ENCODE data around the gene LRRK1. TPM values are rescaled to one million over a fixed set of nuclear protein-coding genes. Genes with fewer than 3 reads are reported as not detected.
A peak's percentile ranks its signal among the peaks of the same experiment; 100 is the strongest.

LRRK1 gene
- total RNA-seq, 1 experiment from 2014 or later: 7.6 TPM

DNA sequence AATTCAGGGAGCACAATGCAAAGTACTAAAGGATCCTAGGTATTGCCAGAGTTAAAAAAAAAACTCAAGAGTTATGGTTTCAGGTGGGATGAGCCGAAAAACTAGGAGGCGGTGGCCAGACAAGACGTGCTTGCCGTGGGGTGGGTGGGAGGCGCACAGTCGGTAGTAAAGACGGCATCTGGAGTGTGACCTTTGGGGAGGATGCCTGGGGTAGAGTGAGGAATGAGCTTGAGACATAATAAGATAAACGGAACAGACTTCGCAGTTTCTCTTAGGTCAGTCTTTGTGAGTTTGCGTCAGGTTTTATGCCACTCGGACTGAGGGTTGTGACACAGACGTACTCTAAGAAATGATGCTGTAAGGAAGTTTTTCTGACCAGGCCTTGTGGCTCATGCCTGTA lies 139.6 kb downstream of the LRRK1 start:
- TF ChIP-seq, protein P1, sequence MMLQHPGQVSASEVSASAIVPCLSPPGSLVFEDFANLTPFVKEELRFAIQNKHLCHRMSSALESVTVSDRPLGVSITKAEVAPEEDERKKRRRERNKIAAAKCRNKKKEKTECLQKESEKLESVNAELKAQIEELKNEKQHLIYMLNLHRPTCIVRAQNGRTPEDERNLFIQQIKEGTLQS (CRISPR knock-in tag; conservative IDR thresholded peaks at IDR 0.05): no peak
- TF ChIP-seq ZNF423 (CRISPR knock-in tag; IDR thresholded peaks at IDR 0.05) (no peak), FOXK1 (CRISPR knock-in tag; IDR thresholded peaks at IDR 0.05) (no peak), CREM (CRISPR knock-in tag; IDR thresholded peaks at IDR 0.05) (no peak), SMAD3 (CRISPR knock-in tag; IDR thresholded peaks at IDR 0.05; ENCODE audit: borderline replicate concordance) (no peak), ZNF138 (CRISPR knock-in tag; conservative IDR thresholded peaks at IDR 0.05) (no peak), RELA (CRISPR knock-in tag; IDR thresholded peaks at IDR 0.05; ENCODE audit: borderline replicate concordance) (no peak), GTF2I (CRISPR knock-in tag; conservative IDR thresholded peaks at IDR 0.05) (no peak), CREB1 (CRISPR knock-in tag; IDR thresholded peaks at IDR 0.05) (no peak)
- TF ChIP-seq, protein P2, sequence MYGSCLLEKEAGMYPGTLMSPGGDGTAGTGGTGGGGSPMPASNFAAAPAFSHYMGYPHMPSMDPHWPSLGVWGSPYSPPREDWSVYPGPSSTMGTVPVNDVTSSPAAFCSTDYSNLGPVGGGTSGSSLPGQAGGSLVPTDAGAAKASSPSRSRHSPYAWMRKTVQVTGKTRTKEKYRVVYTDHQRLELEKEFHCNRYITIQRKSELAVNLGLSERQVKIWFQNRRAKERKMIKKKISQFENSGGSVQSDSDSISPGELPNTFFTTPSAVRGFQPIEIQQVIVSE (CRISPR knock-in tag; IDR thresholded peaks at IDR 0.05; ENCODE audit: borderline replicate concordance): no peak
- TF ChIP-seq, protein P3, sequence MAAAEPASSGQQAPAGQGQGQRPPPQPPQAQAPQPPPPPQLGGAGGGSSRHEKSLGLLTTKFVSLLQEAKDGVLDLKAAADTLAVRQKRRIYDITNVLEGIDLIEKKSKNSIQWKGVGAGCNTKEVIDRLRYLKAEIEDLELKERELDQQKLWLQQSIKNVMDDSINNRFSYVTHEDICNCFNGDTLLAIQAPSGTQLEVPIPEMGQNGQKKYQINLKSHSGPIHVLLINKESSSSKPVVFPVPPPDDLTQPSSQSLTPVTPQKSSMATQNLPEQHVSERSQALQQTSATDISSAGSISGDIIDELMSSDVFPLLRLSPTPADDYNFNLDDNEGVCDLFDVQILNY (CRISPR knock-in tag; IDR thresholded peaks at IDR 0.05): no peak
- TF ChIP-seq, protein P4, sequence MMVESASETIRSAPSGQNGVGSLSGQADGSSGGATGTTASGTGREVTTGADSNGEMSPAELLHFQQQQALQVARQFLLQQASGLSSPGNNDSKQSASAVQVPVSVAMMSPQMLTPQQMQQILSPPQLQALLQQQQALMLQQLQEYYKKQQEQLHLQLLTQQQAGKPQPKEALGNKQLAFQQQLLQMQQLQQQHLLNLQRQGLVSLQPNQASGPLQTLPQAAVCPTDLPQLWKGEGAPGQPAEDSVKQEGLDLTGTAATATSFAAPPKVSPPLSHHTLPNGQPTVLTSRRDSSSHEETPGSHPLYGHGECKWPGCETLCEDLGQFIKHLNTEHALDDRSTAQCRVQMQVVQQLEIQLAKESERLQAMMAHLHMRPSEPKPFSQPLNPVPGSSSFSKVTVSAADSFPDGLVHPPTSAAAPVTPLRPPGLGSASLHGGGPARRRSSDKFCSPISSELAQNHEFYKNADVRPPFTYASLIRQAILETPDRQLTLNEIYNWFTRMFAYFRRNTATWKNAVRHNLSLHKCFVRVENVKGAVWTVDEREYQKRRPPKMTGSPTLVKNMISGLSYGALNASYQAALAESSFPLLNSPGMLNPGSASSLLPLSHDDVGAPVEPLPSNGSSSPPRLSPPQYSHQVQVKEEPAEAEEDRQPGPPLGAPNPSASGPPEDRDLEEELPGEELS (CRISPR knock-in tag; IDR thresholded peaks at IDR 0.05): no peak
- TF ChIP-seq, protein P5, sequence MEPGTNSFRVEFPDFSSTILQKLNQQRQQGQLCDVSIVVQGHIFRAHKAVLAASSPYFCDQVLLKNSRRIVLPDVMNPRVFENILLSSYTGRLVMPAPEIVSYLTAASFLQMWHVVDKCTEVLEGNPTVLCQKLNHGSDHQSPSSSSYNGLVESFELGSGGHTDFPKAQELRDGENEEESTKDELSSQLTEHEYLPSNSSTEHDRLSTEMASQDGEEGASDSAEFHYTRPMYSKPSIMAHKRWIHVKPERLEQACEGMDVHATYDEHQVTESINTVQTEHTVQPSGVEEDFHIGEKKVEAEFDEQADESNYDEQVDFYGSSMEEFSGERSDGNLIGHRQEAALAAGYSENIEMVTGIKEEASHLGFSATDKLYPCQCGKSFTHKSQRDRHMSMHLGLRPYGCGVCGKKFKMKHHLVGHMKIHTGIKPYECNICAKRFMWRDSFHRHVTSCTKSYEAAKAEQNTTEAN (CRISPR knock-in tag; IDR thresholded peaks at IDR 0.05): no peak
- TF ChIP-seq, protein P6, sequence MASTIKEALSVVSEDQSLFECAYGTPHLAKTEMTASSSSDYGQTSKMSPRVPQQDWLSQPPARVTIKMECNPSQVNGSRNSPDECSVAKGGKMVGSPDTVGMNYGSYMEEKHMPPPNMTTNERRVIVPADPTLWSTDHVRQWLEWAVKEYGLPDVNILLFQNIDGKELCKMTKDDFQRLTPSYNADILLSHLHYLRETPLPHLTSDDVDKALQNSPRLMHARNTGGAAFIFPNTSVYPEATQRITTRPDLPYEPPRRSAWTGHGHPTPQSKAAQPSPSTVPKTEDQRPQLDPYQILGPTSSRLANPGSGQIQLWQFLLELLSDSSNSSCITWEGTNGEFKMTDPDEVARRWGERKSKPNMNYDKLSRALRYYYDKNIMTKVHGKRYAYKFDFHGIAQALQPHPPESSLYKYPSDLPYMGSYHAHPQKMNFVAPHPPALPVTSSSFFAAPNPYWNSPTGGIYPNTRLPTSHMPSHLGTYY (CRISPR knock-in tag; IDR thresholded peaks at IDR 0.05): no peak
- no peak overlapping the region for H3K27ac Mint-ChIP-seq
- DNase-seq (ENCODE audit: low spot score) (no peak), ATAC-seq (no peak)
- POLR2A ChIA-PET: no interaction called here
- CTCF ChIA-PET: no interaction called here
- peaks cover 29% of the 10 kb centered on the region for H3K36me3 Mint-ChIP-seq
- H3K9me3 Mint-ChIP-seq: peaks cover 20% of the 10 kb centered on the region
- no peak overlapping the region for H3K4me3 Mint-ChIP-seq
- H3K4me1 Mint-ChIP-seq: peaks cover 53% of the 10 kb centered on the region
- H3K27me3 Mint-ChIP-seq (ENCODE audit: low read depth): no peaks in the 10 kb centered on the region; the same call in none of the 2 replicates

DNA sequence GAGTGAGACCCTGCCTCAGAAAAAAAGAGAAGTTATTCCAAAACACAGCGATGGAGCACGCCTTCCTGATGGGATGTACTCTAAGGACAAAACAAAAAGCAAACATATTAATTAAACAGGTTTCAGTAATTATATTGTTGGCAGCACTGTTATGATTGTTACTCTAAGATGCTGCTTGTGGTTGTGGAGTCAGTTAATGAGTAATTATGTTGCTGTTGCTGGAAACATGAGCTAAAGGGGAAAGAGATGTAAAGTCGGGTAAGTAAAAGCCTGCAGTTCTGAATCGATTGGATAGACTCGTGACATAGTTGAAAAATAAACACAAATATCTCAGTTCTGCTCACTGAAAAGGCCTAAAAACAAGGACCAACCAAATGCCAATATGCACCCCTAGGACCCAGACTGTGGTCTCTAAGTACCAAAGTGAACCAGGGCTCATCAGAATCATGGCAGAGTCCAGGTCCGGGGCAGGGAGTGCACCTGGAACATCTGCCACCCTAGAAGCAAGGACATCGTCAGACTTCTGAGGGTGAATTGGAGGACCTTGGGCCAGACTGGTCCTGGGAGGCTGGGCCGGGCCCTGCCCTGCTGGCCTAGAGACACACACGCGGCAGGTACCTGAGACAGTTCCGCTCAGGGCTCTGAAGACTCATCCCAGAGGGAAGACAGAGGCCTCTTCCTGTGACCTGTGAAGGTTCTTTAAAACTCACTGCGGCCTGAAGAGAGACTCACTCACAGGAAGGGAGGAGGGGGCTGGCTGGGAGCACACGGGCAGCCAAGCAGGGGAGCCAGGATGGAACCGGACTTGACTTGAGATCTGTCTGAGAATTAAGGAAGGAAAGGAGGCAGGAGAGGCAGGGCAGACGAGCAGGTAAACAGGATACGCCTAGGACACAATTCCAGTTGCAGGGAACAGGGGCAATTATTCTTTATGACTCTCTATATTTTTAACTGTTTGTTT lies 140.5 kb downstream of the LRRK1 start:
- CTCF ChIA-PET: interaction anchor here (1.2 to 1.7 kb wide), 3 partner anchors 10 to 44 kb away, joined by 5 to 11 read pairs (median 10); no protein-coding TSS in a partner anchor
- POLR2A ChIA-PET: interaction anchor here (1.3 kb wide), 1 partner anchor 7 kb away, joined by 3 read pairs; no protein-coding TSS in a partner anchor
- H3K4me3 Mint-ChIP-seq: no peak overlapping the region
- TF ChIP-seq CBFB (CRISPR knock-in tag; IDR thresholded peaks at IDR 0.05; ENCODE audit: low read depth) (no peak), ZNF263 (CRISPR knock-in tag; IDR thresholded peaks at IDR 0.05; ENCODE audit: low read depth) (peak; percentile 77; the same call in 1 of the 2 replicates)
- peaks cover 56% of the 10 kb centered on the region for H3K4me1 Mint-ChIP-seq
- ATAC-seq (peak; percentile 10; the same call in 1 of the 2 replicates), DNase-seq (ENCODE audit: low spot score) (no peak)
- H3K9me3 Mint-ChIP-seq: peaks cover 20% of the 10 kb centered on the region
- peak overlapping the region; percentile 66 for H3K27ac Mint-ChIP-seq
- H3K27me3 Mint-ChIP-seq (ENCODE audit: low read depth): no peaks in the 10 kb centered on the region; the same call in none of the 2 replicates
- H3K36me3 Mint-ChIP-seq: peaks cover 29% of the 10 kb centered on the region

All from WTC11 (cell line).